Parathyroid adenoma (tissue), 2 donors: Measurements from ENCODE around the gene ZNF611.
"Not testable (repeated sequence)": the region's sequence is repeated elsewhere in the genome, so short reads cannot be mapped to it uniquely, and the experiment has no call there.

ENCODE experiments used
- H2AFZ ChIP-seq: fragments of 300-600 bp; sonication (generic); one replicate; pipeline ENCODE4 v1.7.0; 2017; ENCODE audit warnings: antibody characterized with exemption, mild to moderate bottlenecking
- H3K27ac ChIP-seq: fragments of 300-600 bp; sonication (generic); one replicate; pipeline ENCODE4 v1.7.0; 2017
- H3K27me3 ChIP-seq: fragments of 300-600 bp; sonication (generic); one replicate; pipeline ENCODE4 v1.7.0; 2017; ENCODE audit warnings: low read length; ENCODE audit not compliant: control insufficient read depth, insufficient read depth
- H3K36me3 ChIP-seq: fragments of 300-600 bp; sonication (generic); one replicate; pipeline ENCODE4 v1.7.0; 2017; ENCODE audit warnings: low read length; ENCODE audit not compliant: control insufficient read depth, insufficient read depth
- H3K4me1 ChIP-seq: fragments of 300-600 bp; sonication (generic); one replicate; pipeline ENCODE4 v1.7.0; 2017; ENCODE audit warnings: control low read depth
- H3K4me2 ChIP-seq: fragments of 300-600 bp; sonication (generic); one replicate; pipeline ENCODE4 v1.7.0; 2017; ENCODE audit warnings: low read length
- H3K4me3 ChIP-seq: fragments of 300-600 bp; sonication (generic); one replicate; pipeline ENCODE4 v1.7.0; 2017; ENCODE audit warnings: low read depth, low read length
- H3K79me2 ChIP-seq: fragments of 300-600 bp; sonication (generic); one replicate; pipeline ENCODE4 v1.7.0; 2017; ENCODE audit warnings: control low read depth
- H3K9ac ChIP-seq: fragments of 300-600 bp; sonication (generic); one replicate; pipeline ENCODE4 v1.7.0; 2017; ENCODE audit warnings: mild to moderate bottlenecking
- H3K9me3 ChIP-seq: fragments of 300-600 bp; sonication (generic); one replicate; pipeline ENCODE4 v1.7.0; 2017; ENCODE audit warnings: low read length; ENCODE audit not compliant: control insufficient read depth
- TF ChIP-seq, protein P1 (sequence below): fragments of 300-600 bp; sonication (generic); IDR thresholded peaks from one replicate; pipeline ENCODE4 v1.7.0; 2017; ENCODE audit warnings: antibody characterized with exemption, mild to moderate bottlenecking
- donor health status: primary hyperparathyroidism.

ZNF611 gene

DNA sequence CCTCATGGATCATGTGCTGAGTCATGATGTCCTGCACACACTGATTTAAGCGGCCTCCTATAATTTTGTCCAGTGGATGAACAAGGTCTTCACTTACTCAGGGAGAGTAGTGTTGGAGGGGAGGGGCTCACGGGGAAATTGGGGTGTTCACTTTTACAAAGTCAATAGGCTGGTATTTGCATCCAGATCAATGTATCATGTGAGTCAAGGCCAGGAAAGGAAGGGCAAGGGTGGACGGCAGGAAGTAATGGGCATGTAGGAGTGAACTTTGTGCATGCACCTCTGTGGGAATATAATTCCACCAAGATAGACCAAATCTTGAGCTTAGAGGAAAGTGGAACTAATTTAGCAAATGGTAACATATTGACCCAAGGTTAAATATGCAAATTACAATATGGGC, 23.2 kb downstream of the ZNF611 start:
- H3K27me3 ChIP-seq, H3K4me2 ChIP-seq, H3K27ac ChIP-seq, H3K9me3 ChIP-seq, H3K79me2 ChIP-seq, H2AFZ ChIP-seq, H3K9ac ChIP-seq, H3K4me1 ChIP-seq, H3K36me3 ChIP-seq, H3K4me3 ChIP-seq: not testable (repeated sequence)

DNA sequence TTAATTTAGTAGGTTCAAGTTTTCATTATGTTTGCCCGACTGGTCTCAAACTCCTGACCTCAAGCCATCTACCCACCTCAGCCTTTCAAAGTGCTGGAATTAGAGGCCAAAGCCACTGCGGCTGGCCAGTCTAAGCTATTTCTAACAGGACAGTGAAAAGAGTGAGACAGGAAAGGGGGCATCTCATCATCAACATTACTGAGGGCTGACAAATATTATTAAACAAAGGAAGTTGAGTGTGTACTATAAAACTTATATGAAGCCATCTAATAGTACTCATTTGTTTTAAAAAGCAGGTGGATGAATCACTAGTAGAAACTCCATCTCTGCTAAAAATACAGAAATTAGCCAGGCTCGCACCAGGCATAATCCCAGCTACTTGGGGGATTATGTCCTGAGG, 24.3 kb downstream of the ZNF611 start:
- H3K4me1 ChIP-seq, result no peaks in the 10 kb centered on the region
- TF ChIP-seq, protein P1, sequence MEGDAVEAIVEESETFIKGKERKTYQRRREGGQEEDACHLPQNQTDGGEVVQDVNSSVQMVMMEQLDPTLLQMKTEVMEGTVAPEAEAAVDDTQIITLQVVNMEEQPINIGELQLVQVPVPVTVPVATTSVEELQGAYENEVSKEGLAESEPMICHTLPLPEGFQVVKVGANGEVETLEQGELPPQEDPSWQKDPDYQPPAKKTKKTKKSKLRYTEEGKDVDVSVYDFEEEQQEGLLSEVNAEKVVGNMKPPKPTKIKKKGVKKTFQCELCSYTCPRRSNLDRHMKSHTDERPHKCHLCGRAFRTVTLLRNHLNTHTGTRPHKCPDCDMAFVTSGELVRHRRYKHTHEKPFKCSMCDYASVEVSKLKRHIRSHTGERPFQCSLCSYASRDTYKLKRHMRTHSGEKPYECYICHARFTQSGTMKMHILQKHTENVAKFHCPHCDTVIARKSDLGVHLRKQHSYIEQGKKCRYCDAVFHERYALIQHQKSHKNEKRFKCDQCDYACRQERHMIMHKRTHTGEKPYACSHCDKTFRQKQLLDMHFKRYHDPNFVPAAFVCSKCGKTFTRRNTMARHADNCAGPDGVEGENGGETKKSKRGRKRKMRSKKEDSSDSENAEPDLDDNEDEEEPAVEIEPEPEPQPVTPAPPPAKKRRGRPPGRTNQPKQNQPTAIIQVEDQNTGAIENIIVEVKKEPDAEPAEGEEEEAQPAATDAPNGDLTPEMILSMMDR, result no peak
- H3K79me2 ChIP-seq, result no peaks in the 10 kb centered on the region
- H3K4me2 ChIP-seq, result no peak overlapping the region
- no peaks in the 10 kb centered on the region for H3K36me3 ChIP-seq
- H3K9ac ChIP-seq, result no peak overlapping the region
- no peaks in the 10 kb centered on the region for H3K27me3 ChIP-seq
- H3K4me3 ChIP-seq, result no peak overlapping the region
- no peaks in the 10 kb centered on the region for H3K9me3 ChIP-seq
- no peak overlapping the region for H2AFZ ChIP-seq
- H3K27ac ChIP-seq, result no peak overlapping the region

DNA sequence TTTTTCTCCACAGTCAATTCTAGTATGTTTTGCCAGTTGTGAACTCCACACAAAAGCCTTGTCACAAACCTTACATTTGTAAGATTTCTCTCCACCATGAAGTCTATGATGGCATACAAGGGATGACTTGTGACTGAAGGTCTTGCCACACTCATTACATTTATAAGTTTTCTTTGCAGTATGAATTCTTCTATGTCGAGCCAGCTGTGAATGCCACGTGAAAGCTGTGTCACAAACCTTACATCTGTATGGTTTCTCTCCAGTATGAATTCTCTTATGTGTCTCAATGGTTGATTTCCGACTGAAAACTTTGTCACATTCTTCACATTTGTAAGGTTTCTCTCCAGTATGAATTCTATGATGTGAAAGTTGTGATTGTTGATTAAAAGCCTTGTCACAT, 29.2 kb downstream of the ZNF611 start:
- H3K9me3 ChIP-seq, H3K36me3 ChIP-seq, H3K79me2 ChIP-seq, H3K27ac ChIP-seq, H3K27me3 ChIP-seq, H3K4me1 ChIP-seq, H2AFZ ChIP-seq, H3K9ac ChIP-seq, H3K4me3 ChIP-seq, H3K4me2 ChIP-seq: not testable (repeated sequence)

DNA sequence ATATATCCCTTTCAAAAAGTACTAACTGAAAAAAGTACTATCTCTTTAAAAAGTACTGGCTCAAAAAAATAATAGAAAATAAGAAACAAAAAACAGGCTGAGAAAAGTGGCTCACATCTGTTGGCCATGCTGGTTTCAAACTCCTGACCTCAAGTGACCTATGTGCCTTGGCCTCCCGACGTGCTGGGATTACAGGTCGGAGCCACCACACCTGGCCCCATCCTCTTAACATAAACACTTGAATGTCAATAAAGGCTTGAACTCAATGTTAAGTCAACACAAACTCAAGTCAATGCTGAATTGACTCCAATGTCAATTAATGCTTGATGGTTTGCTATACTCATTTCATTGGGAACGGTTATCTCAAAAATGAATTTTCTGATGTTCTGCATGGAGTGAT, 30.9 kb downstream of the ZNF611 start:
- Histone ChIP-seq H3K4me3 (no peak overlapping the region), H3K79me2 (no peaks in the 10 kb centered on the region), H3K9ac (no peak overlapping the region), H2AFZ (no peak overlapping the region), H3K9me3 (no peaks in the 10 kb centered on the region), H3K27me3 (no peaks in the 10 kb centered on the region), H3K4me1 (no peaks in the 10 kb centered on the region), H3K27ac (no peak overlapping the region), H3K36me3 (no peaks in the 10 kb centered on the region), H3K4me2 (no peak overlapping the region)
- TF ChIP-seq, protein P1, result no peak

DNA sequence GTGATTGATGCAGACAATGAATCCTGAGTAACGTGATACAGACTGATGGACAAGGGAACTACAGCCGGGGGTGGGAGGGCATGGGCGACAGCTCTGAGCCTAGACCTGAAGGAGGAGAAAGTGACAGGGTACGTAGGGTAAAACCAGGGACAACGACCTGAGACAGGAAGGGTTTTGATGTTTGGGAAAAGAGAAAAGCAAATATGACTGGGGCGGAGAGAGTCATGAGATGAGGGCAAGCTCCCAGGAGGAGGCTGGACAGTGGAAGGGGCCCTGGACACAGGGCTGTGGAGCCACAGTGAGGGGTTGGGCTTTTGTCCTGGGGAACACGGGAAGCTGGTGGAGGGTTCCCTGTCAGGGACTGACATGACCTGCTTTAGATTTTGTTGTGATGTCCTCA, 34.2 kb downstream of the ZNF611 start:
- H3K9ac ChIP-seq, result no peak overlapping the region
- no peaks in the 10 kb centered on the region for H3K79me2 ChIP-seq
- no peaks in the 10 kb centered on the region for H3K27me3 ChIP-seq
- H3K36me3 ChIP-seq, result no peaks in the 10 kb centered on the region
- H3K4me2 ChIP-seq, result no peak overlapping the region
- no peaks in the 10 kb centered on the region for H3K9me3 ChIP-seq
- H3K4me3 ChIP-seq, result no peak overlapping the region
- no peak overlapping the region for H3K27ac ChIP-seq
- no peaks in the 10 kb centered on the region for H3K4me1 ChIP-seq
- no peak overlapping the region for H2AFZ ChIP-seq
- TF ChIP-seq, protein P1, result no peak

DNA sequence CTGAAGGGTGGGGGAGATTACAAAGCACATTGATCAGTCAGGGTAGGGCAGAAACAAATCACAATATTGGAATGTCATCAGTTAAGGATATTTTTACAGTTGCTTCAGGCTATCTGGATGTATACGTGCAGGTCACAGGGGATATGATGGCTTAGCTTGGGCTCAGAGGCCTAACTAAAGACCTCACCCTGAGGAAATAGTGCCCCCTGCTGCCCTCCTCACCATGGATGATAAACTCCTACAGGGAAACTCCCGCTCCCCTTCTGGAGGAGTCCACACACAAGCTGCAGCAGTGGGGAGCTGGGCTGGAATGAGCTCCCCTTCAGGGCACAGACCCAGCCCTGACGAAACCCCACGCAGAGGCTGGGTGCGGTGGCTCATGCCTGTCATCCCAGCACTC, 35.3 kb downstream of the ZNF611 start:
- H3K4me3 ChIP-seq, H3K79me2 ChIP-seq, H3K36me3 ChIP-seq, H2AFZ ChIP-seq, H3K9ac ChIP-seq, H3K27ac ChIP-seq, H3K4me2 ChIP-seq, H3K9me3 ChIP-seq, H3K27me3 ChIP-seq, H3K4me1 ChIP-seq: not testable (repeated sequence)
- TF ChIP-seq, protein P1, result peak; percentile 11
